ENCODE measurements around the gene MAD1L1. TPM values are rescaled to one million over a fixed set of nuclear protein-coding genes. Genes with fewer than 3 reads are reported as not detected.

MAD1L1 gene
- total RNA-seq, 4 donors from 2014 or later = 60.3 to 149 (median 73.7) TPM

DNA sequence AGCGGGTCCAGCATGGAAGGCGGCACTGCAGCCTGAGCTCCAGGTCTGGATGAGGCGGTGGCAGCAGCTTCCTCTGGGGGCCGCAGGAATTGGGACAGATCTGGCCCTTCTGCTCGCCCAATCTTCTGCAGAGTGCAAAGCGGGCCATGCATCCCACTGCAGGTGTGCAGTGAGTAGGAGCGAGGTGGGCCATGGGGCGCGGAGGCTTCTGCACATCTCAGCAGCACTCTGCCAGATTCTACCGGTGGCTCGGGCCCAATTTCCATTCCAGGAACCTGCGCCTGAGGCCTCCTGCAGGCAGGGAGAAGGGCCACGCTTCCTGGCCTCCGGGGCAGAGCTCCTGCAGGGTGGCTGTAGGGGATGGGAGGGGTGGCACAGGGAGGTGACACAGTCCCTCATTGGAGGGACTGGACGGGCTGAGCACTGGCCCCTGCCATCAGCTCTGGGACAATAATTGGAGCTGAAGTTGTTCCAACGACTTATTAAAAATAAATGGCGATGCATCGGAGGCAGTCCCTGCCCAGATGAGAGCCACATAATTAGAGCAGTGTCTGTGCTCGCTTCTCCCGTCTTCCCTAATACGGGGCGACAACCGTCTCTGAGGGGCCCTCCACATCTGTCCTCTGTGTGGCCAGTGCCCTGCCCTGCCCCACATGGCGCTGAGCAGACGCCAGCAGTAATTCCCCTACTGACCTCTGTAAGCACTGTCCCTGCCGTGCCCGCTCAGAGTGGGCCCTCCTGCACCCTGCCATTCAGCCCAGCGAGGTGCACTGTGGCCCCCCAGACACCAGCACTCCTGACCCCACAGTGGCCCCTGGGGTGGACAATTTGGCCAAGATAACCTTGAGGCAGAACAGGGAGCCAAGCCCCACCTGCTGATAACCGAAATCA lies 365.1 kb downstream of the MAD1L1 start:
- Histone ChIP-seq H3K27me3 (no peaks in the 10 kb centered on the region), H3K9me3 (no peaks in the 10 kb centered on the region), H3K4me3 (no peak overlapping the region), H3K27ac (no peak overlapping the region), H3K36me3 (peaks cover 0 to 28% (median 0%) of the 10 kb centered on the region in 3 donors), H3K4me1 (no peaks in the 10 kb centered on the region)
- no peak for DNase-seq (ENCODE audit: low spot score in 2 of 2)
- no peak for TF ChIP-seq EP300 (IDR thresholded peaks at IDR 0.05)
- WGBS, 2 donors = 84 to 89% methylated on average over 23 to 29 of the region's 29 CpGs

DNA sequence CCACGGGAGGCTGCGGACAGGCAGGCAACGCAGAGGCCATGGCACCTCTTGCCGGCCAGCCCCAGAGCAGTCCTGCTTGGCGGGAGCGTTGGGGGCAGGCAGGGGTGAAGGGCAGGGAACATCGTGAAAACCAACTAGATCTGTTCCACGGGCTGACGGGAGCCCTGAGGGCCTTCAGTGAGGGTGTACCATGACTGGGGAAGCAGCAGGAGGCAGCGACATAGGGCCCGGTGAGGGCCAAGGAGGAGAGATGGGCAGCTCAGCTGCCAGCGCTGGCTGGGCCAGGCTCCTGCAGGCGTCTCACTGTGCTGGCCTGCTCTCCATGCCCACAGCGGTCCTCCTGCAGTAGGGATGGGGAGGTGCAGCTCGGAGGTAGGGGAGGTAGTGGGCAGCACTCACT lies 366.1 kb downstream of the MAD1L1 start:
- WGBS, 2 donors = 83 to 94% methylated on average over 12 to 15 of the region's 15 CpGs
- H3K36me3 ChIP-seq = peaks cover 0 to 21% (median 0%) of the 10 kb centered on the region in 3 donors

DNA sequence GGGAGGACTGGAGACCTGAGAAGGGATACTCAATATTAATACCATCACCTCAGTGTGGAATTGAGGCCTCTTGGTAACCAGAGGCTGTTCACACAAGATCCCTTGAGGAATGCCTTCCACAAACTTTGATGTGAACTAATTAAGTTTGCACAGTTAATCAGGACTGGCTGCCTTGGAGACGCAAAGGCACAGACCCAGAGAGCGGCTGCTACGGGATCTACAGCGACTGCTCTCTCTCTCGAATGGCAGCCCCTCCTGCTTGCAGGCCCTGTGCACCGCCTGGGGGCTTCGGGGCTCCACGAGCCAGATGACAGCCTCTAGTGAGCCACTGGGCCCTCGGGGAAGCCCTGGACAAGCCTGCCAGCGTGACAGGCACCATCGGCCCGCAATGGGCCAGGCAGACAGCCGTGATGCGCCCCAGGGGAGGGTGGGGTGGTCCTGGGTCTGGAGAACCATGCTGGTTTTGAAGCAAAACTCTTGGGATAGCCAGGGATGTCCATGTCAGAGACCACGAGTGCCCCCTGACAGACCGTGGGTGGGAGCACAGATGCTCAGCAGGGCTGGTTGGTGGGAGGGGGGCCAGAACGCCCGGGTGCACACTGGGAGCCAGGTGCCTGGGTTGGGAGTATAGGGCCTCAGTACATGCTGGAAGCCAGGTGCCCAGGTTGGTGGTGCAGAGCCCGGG lies 367.0 kb downstream of the MAD1L1 start:
- TF ChIP-seq POLR2A (IDR thresholded peaks at IDR 0.05) (no peak), EP300 (IDR thresholded peaks at IDR 0.05) (no peak)
- TF ChIP-seq, protein P1, sequence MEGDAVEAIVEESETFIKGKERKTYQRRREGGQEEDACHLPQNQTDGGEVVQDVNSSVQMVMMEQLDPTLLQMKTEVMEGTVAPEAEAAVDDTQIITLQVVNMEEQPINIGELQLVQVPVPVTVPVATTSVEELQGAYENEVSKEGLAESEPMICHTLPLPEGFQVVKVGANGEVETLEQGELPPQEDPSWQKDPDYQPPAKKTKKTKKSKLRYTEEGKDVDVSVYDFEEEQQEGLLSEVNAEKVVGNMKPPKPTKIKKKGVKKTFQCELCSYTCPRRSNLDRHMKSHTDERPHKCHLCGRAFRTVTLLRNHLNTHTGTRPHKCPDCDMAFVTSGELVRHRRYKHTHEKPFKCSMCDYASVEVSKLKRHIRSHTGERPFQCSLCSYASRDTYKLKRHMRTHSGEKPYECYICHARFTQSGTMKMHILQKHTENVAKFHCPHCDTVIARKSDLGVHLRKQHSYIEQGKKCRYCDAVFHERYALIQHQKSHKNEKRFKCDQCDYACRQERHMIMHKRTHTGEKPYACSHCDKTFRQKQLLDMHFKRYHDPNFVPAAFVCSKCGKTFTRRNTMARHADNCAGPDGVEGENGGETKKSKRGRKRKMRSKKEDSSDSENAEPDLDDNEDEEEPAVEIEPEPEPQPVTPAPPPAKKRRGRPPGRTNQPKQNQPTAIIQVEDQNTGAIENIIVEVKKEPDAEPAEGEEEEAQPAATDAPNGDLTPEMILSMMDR (IDR thresholded peaks at IDR 0.05) = no peak
- peaks cover 0 to 21% (median 0%) of the 10 kb centered on the region in 3 donors for H3K36me3 ChIP-seq
- no peaks in the 10 kb centered on the region for H3K27me3 ChIP-seq
- WGBS, 2 donors = 80 to 87% methylated on average over 10 to 19 of the region's 19 CpGs
- no peaks in the 10 kb centered on the region for H3K4me1 ChIP-seq
- no peak overlapping the region for H3K4me3 ChIP-seq
- H3K9me3 ChIP-seq = no peaks in the 10 kb centered on the region
- no peak overlapping the region for H3K27ac ChIP-seq
- no peak for DNase-seq (ENCODE audit: low spot score in 2 of 2)

More for the DNA sequence above, 366.1 kb downstream of the MAD1L1 start:
- no peaks in the 10 kb centered on the region for H3K27me3 ChIP-seq
- TF ChIP-seq, protein P1 (IDR thresholded peaks at IDR 0.05) = no peak
- TF ChIP-seq POLR2A (IDR thresholded peaks at IDR 0.05) (no peak), EP300 (IDR thresholded peaks at IDR 0.05) (no peak)
- H3K9me3 ChIP-seq = no peaks in the 10 kb centered on the region
- no peaks in the 10 kb centered on the region for H3K4me1 ChIP-seq
- no peak overlapping the region for H3K27ac ChIP-seq
- H3K4me3 ChIP-seq = no peak overlapping the region
- DNase-seq (ENCODE audit: low spot score in 2 of 2) = no peak

DNA sequence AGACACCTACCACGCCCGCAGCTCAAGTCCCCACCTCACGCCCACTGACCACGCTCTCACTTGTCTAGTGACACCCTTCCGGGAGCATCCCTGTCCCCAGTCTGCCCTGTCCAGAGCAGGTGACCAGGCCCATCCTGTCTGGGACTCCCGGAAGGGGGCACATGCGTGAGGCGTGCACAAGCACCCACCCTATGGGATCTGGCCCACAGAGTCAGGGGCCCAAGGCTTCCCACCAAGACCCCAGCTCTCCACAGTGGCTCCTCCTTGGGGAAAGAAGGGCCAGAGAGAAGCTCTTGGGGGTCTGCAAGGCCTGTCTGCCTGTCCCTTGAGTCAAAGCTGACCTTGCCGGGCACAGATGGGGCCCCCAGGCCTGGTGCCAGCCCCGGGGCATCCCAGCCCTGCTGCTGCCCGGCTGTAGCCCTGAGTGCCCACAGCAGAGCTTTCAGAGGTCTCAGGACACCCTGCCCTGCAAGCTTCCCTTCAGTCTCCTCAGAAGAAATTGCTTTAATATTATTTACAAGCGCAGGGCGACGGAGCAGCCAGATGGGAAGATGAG lies 367.7 kb downstream of the MAD1L1 start:
- H3K4me1 ChIP-seq = no peaks in the 10 kb centered on the region
- WGBS, 2 donors = 95 to 97% methylated on average over 10 to 14 of the region's 14 CpGs

More for the DNA sequence above, 367.7 kb downstream of the MAD1L1 start:
- DNase-seq (ENCODE audit: low spot score in 2 of 2) = no peak
- Histone ChIP-seq H3K9me3 (no peaks in the 10 kb centered on the region), H3K27ac (no peak overlapping the region), H3K36me3 (peaks cover 0 to 21% (median 0%) of the 10 kb centered on the region in 3 donors), H3K4me3 (no peak overlapping the region), H3K27me3 (no peaks in the 10 kb centered on the region)
- TF ChIP-seq EP300 (IDR thresholded peaks at IDR 0.05) (no peak), POLR2A (IDR thresholded peaks at IDR 0.05) (no peak)
- TF ChIP-seq, protein P1 (IDR thresholded peaks at IDR 0.05) = no peak
